H1 (cell line): ENCODE results near the gene ZNF18.

ENCODE experiments used
- POLR2A ChIP-seq, 2 experiments: IDR thresholded peaks; 1 replicate in 1 of 2; 2 replicates in 1 of 2; pipeline ENCODE4 v1.6.1; 2011; ENCODE audit warnings: low read depth in 2 of 2, low read length in 2 of 2, mild to moderate bottlenecking in 2 of 2; ENCODE audit errors: control extremely low read depth in 1 of 2
- TF ChIP-seq, protein P1 (sequence below), 3 experiments: IDR thresholded peaks; 1 replicate in 2 of 3; 2 replicates in 1 of 3; pipeline versions ENCODE4 v1.5.1 to v1.6.1; 2011; ENCODE audit warnings: low read length in 3 of 3, mild to moderate bottlenecking in 3 of 3, inconsistent platforms in 2 of 3, low read depth in 1 of 3, moderate library complexity in 1 of 3; ENCODE audit not compliant: insufficient read depth in 1 of 3; ENCODE audit errors: control extremely low read depth in 1 of 3

DNA sequence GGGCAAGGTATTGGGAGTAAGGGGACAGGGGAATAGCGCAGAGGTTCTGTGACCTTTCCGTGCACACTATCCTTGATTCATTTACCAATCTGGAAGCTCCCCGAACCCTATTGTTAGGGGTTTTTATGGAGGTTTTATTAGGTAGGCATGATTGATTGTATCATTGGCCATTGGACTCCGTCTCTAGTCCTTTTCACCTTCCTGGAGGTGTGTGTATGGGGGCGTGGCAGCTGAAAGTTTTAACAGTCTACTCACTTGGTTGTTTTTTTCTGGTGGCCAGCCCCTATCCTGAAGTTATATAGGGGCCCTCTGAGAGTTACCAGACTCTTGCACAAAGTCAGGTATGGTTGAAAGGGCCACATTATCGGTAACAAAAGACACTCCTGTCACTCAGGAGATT lies 46.4 kb upstream of the ZNF18 start:
- no peak for TF ChIP-seq POLR2A (IDR thresholded peaks at IDR 0.05; ENCODE audit: control extremely low read depth in 1 of 2, low read depth in 2 of 2, low read length in 2 of 2)
- TF ChIP-seq, protein P1, sequence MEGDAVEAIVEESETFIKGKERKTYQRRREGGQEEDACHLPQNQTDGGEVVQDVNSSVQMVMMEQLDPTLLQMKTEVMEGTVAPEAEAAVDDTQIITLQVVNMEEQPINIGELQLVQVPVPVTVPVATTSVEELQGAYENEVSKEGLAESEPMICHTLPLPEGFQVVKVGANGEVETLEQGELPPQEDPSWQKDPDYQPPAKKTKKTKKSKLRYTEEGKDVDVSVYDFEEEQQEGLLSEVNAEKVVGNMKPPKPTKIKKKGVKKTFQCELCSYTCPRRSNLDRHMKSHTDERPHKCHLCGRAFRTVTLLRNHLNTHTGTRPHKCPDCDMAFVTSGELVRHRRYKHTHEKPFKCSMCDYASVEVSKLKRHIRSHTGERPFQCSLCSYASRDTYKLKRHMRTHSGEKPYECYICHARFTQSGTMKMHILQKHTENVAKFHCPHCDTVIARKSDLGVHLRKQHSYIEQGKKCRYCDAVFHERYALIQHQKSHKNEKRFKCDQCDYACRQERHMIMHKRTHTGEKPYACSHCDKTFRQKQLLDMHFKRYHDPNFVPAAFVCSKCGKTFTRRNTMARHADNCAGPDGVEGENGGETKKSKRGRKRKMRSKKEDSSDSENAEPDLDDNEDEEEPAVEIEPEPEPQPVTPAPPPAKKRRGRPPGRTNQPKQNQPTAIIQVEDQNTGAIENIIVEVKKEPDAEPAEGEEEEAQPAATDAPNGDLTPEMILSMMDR (IDR thresholded peaks at IDR 0.05; ENCODE audit: control extremely low read depth in 1 of 3, insufficient read depth in 1 of 3, low read depth in 1 of 3, low read length in 3 of 3), result no peak
